PC-9 (cell line): ENCODE results near the gene EXOG. TPM values are rescaled to one million over a fixed set of nuclear protein-coding genes. Genes with fewer than 3 reads are reported as not detected.

Experiments
- BruUV-seq: library from RNA; stranded (reverse); fragments of 400-500 nt; replicated peaks from 2 replicates; lab custom pipeline; 2021; lab: Mats Ljungman, UMichigan
- CTCF ChIA-PET: fragments of 300-600 bp; sonication (Branson Sonifier 250); formaldehyde crosslinking; loops from one replicate; lab custom pipeline; 2022; ENCODE audit warnings: antibody characterized with exemption; lab: Charles Lee
- POLR2A ChIA-PET: fragments of 300-600 bp; sonication (Branson Sonifier 250); formaldehyde crosslinking; loops from one replicate; lab custom pipeline; 2022; ENCODE audit warnings: antibody characterized with exemption; ENCODE audit not compliant: unreplicated experiment; lab: Charles Lee
- DNase-seq, 2 experiments: peaks; one replicate each; pipeline versions ENCODE4 v3.0.0 to v3.0.0-alpha.2; 2015 to 2022; ENCODE audit warnings: mixed read lengths in 1 of 2
- H2AFZ ChIP-seq: fragments of 200-600 bp; sonication (generic); 2 replicates; pipeline ENCODE4 v1.8.1; 2017; ENCODE audit warnings: antibody characterized with exemption
- H3F3A ChIP-seq: fragments of 200-600 bp; sonication (generic); 2 replicates; pipeline ENCODE4 v1.8.1; 2017; ENCODE audit warnings: antibody characterized with exemption, mild to moderate bottlenecking, low read depth; ENCODE audit not compliant: insufficient read depth
- H3K27ac ChIP-seq: fragments of 200-600 bp; sonication (generic); 2 replicates; pipeline ENCODE4 v1.6.1; 2016; ENCODE audit warnings: mixed run types
- H3K27me3 ChIP-seq: fragments of 200-600 bp; sonication (generic); 2 replicates; pipeline ENCODE4 v1.6.1; 2016; ENCODE audit warnings: low read depth, mixed run types; ENCODE audit not compliant: insufficient read depth
- H3K36me3 ChIP-seq: fragments of 200-600 bp; sonication (generic); 2 replicates; pipeline ENCODE4 v1.6.1; 2016; ENCODE audit warnings: low read depth, mixed run types
- H3K4me1 ChIP-seq: fragments of 200-600 bp; sonication (generic); replicated peaks from 2 replicates; pipeline ENCODE4 v1.6.1; 2016; ENCODE audit warnings: mixed run types; ENCODE audit not compliant: insufficient read depth
- H3K4me2 ChIP-seq: fragments of 200-600 bp; sonication (generic); 2 replicates; pipeline ENCODE4 v1.6.1; 2017; ENCODE audit warnings: mixed run types
- H3K4me3 ChIP-seq: fragments of 200-600 bp; sonication (generic); 2 replicates; pipeline ENCODE4 v1.6.1; 2016; ENCODE audit warnings: mixed run types
- H3K79me2 ChIP-seq: fragments of 200-600 bp; sonication (generic); 2 replicates; pipeline ENCODE4 v1.6.1; 2017; ENCODE audit warnings: low read depth, mixed run types
- H3K9me2 ChIP-seq: fragments of 200-600 bp; sonication (generic); 2 replicates; pipeline ENCODE4 v1.8.1; 2017; ENCODE audit warnings: mild to moderate bottlenecking; ENCODE audit not compliant: insufficient read depth
- H3K9me3 ChIP-seq: fragments of 200-600 bp; sonication (generic); 2 replicates; pipeline ENCODE4 v1.8.1; 2016; ENCODE audit warnings: low read depth; ENCODE audit not compliant: insufficient read depth
- H4K20me1 ChIP-seq: fragments of 200-600 bp; sonication (generic); 2 replicates; pipeline ENCODE4 v1.8.1; 2017; ENCODE audit not compliant: insufficient read depth
- EZH2 ChIP-seq: fragments of 200-600 bp; sonication (generic); IDR thresholded peaks from 2 replicates; pipeline ENCODE4 v1.8.0; 2017; ENCODE audit warnings: antibody characterized with exemption, low read depth
- intact Hi-C: fragments of 100-400 bp; cut with micrococcal nuclease; formaldehyde crosslinking; loops from one replicate; pipeline ENCODE4 v1.10.0; 2022; ENCODE audit not compliant: unreplicated experiment
- total RNA-seq: library from RNA; stranded (reverse); gene quantifications from 2 replicates; pipeline ENCODE4 v1.2.3, GENCODE V29; 2021
- TF ChIP-seq, protein P1 (sequence below): fragments of 200-600 bp; sonication (generic); conservative IDR thresholded peaks from 2 replicates; pipeline ENCODE4 v1.6.1; 2017; ENCODE audit warnings: mixed run types, antibody characterized with exemption, mild to moderate bottlenecking, moderate library complexity

Gene EXOG
- total RNA-seq, 1 experiment from 2014 or later: 7.5 TPM

GRCh38 chr3:38457111-38458003 lies 38.8 kb upstream of the EXOG start:
- no peaks in the 10 kb centered on the region for H3K36me3 ChIP-seq
- ChIA-PET POLR2A (no interaction called here), CTCF (no interaction called here)
- H3K9me3 ChIP-seq: no peaks in the 10 kb centered on the region
- DNase-seq: no peak
- no peak overlapping the region for H3K4me3 ChIP-seq
- H3K27ac ChIP-seq: no peak overlapping the region
- no peaks in the 10 kb centered on the region for H3K9me2 ChIP-seq
- intact Hi-C loops: loop anchor here (2.0 to 10.0 kb wide), 3 partner anchors 113 to 431 kb away; partner anchors contain the start of genes ACAA1, MYD88 and XYLB
- TSS peak; percentile 7 for BruUV-seq
- H2AFZ ChIP-seq: no peak overlapping the region
- TF ChIP-seq, protein P1, sequence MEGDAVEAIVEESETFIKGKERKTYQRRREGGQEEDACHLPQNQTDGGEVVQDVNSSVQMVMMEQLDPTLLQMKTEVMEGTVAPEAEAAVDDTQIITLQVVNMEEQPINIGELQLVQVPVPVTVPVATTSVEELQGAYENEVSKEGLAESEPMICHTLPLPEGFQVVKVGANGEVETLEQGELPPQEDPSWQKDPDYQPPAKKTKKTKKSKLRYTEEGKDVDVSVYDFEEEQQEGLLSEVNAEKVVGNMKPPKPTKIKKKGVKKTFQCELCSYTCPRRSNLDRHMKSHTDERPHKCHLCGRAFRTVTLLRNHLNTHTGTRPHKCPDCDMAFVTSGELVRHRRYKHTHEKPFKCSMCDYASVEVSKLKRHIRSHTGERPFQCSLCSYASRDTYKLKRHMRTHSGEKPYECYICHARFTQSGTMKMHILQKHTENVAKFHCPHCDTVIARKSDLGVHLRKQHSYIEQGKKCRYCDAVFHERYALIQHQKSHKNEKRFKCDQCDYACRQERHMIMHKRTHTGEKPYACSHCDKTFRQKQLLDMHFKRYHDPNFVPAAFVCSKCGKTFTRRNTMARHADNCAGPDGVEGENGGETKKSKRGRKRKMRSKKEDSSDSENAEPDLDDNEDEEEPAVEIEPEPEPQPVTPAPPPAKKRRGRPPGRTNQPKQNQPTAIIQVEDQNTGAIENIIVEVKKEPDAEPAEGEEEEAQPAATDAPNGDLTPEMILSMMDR: no peak
- no peak for TF ChIP-seq EZH2
- peaks cover 18% of the 10 kb centered on the region; the same call in 1 of the 2 replicates for H4K20me1 ChIP-seq
- no peak overlapping the region for H3K4me2 ChIP-seq
- peaks cover 13% of the 10 kb centered on the region for H3K4me1 ChIP-seq
- H3K79me2 ChIP-seq: peaks cover 39% of the 10 kb centered on the region
- H3K27me3 ChIP-seq: no peaks in the 10 kb centered on the region
- no peaks in the 10 kb centered on the region; the same call in 1 of the 2 replicates for H3F3A ChIP-seq

DNA sequence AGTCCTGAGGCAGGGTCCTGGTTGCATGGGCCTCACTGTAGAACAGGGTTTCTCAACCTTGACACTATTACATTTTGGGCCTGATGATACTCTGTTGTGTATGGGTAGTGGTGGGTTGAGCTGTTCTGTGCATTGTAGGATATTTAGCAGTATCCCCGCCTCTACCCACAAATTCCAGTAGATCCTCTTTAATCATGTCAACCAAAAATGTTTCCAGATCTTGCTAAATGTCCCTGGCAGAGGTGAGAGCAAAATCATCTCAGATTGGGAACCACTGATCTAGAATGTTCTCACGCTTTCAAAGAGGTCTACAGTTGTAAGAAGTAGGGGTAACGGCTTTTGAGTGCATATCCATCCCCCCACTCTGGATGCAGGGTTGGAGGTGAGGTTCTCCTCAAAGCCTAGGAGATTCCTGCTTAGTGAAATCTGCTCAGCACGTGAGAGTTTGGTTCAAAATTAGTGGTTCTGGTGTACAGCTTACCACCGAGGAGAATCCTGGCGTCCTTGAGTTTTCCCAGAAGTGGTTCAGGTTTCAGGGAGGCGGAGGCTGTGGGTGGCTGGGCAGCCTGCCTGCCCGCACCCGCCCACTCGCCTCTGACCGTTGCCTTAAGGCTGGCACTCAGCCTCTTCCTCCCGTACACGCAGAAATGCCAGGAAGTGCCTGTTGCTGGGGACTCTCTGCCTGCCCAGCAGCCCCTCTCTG lies 37.2 kb upstream of the EXOG start:
- DNase-seq: peak in 1 of 2 experiments; percentile 63
- ChIA-PET POLR2A (interaction anchor here (0.6 kb wide), 1 partner anchor 462 kb away, joined by 4 read pairs; no protein-coding TSS in a partner anchor), CTCF (no interaction called here)
- no peak overlapping the region for H3K4me3 ChIP-seq
- peaks cover 46% of the 10 kb centered on the region for H3K79me2 ChIP-seq
- no peaks in the 10 kb centered on the region for H3F3A ChIP-seq
- peaks cover 8% of the 10 kb centered on the region; the same call in 1 of the 2 replicates for H3K4me1 ChIP-seq
- BruUV-seq: no TSS peak
- H3K9me2 ChIP-seq: no peaks in the 10 kb centered on the region
- no peak overlapping the region for H2AFZ ChIP-seq
- H4K20me1 ChIP-seq: peaks cover 18% of the 10 kb centered on the region; the same call in 1 of the 2 replicates
- H3K4me2 ChIP-seq: no peak overlapping the region
- no peak overlapping the region for H3K27ac ChIP-seq
- H3K9me3 ChIP-seq: no peaks in the 10 kb centered on the region
- intact Hi-C loops: loop anchor here (2.0 to 10.0 kb wide), 3 partner anchors 114 to 432 kb away; partner anchors contain the start of genes ACAA1, MYD88 and XYLB
- no peaks in the 10 kb centered on the region for H3K27me3 ChIP-seq
- TF ChIP-seq, protein P1: no peak
- no peak for TF ChIP-seq EZH2
- H3K36me3 ChIP-seq: no peaks in the 10 kb centered on the region

DNA sequence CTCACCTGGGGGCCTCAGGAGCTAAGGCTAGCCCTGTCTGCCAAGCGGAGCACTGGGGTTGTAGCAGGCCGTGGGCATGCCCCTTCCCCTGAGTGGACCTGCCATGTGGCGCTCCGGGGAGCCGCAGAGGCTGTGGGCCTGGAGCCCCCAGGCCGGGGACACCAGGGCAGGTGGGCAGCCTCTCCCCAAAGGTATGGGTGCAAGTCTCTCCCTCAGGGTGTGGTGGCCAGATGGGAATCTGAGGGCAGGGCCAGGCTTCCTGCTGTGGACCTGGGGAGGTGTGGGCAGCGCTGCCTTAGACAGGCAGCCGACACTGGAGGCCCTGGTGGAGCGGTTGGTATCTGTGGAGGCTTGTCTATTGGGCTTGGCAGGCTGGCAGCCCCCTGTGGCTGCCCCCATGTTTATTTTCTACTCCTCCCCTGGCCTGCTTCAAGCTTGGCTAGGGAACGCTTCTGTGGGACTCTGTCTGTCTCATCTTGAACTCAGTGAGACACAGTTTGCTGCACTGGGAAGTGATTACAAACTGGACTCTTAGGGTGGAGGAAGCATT lies 36.6 kb upstream of the EXOG start:
- intact Hi-C loops: loop anchor here (2.0 to 10.0 kb wide), 3 partner anchors 115 to 433 kb away; partner anchors contain the start of genes ACAA1, MYD88 and XYLB
- Histone ChIP-seq H3K27ac (no peak overlapping the region), H4K20me1 (peaks cover 18% of the 10 kb centered on the region; the same call in 1 of the 2 replicates), H3K4me1 (peaks cover 8% of the 10 kb centered on the region; the same call in 1 of the 2 replicates), H2AFZ (no peak overlapping the region), H3K36me3 (no peaks in the 10 kb centered on the region), H3F3A (no peaks in the 10 kb centered on the region), H3K27me3 (no peaks in the 10 kb centered on the region), H3K9me3 (no peaks in the 10 kb centered on the region), H3K9me2 (no peaks in the 10 kb centered on the region), H3K79me2 (peaks cover 46% of the 10 kb centered on the region), H3K4me3 (no peak overlapping the region), H3K4me2 (no peak overlapping the region)
- DNase-seq: no peak
- ChIA-PET CTCF (no interaction called here), POLR2A (no interaction called here)
- no peak for TF ChIP-seq EZH2
- TF ChIP-seq, protein P1: no peak
- no TSS peak for BruUV-seq
